ENCODE measurements around the gene SND1. TPM values are rescaled to one million over a fixed set of nuclear protein-coding genes. Genes with fewer than 3 reads are reported as not detected.
A peak's percentile ranks its signal among the peaks of the same experiment; 100 is the strongest.

The SND1 gene
- total RNA-seq, 1 donor from 2014 or later: 165 TPM

DNA sequence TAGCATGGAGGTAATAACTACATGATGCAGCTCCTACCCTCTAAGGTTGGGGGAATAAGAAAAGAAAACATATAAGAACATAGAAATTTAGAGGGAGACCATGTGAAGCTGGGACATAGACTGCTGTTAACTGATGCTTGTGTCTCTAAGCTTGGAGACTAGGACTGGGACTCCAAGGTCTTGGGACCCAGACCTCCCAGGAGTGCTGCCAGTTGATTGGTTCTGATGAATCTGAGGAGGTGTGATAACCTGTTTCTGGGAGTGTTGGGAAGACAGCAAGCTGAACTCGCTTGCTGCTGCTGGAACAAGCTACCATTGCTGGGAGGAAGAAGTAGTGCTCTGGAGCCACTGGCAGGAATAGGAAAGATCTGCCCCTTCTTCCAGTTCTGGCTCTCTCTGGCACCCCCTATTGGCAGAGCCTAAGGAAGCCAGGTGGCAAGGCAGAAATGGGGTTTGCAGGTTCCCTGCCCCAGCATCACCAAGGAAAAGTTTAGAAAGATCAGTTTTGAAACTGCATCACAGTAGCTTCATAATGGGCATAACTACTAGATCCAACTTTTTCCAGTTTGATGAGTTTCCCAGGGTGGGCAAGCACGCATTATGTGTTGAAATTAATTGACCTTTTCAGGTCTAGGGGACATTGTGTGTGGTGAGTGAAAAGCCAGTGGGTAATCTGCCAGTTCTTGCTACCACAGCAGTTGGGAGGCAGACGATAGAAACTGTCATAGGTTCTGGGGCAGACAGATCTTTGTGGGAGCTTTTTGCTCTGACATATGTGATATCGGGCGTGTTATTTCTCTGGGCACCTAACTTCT lies 140.7 kb downstream of the SND1 start:
- H3K36me3 Mint-ChIP-seq (ENCODE audit: unreplicated experiment): no peaks in the 10 kb centered on the region
- no peaks in the 10 kb centered on the region for H3K27me3 Mint-ChIP-seq (ENCODE audit: unreplicated experiment)
- TF ChIP-seq, protein P1, sequence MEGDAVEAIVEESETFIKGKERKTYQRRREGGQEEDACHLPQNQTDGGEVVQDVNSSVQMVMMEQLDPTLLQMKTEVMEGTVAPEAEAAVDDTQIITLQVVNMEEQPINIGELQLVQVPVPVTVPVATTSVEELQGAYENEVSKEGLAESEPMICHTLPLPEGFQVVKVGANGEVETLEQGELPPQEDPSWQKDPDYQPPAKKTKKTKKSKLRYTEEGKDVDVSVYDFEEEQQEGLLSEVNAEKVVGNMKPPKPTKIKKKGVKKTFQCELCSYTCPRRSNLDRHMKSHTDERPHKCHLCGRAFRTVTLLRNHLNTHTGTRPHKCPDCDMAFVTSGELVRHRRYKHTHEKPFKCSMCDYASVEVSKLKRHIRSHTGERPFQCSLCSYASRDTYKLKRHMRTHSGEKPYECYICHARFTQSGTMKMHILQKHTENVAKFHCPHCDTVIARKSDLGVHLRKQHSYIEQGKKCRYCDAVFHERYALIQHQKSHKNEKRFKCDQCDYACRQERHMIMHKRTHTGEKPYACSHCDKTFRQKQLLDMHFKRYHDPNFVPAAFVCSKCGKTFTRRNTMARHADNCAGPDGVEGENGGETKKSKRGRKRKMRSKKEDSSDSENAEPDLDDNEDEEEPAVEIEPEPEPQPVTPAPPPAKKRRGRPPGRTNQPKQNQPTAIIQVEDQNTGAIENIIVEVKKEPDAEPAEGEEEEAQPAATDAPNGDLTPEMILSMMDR (IDR thresholded peaks at IDR 0.05; ENCODE audit: partially characterized antibody, unreplicated experiment): peak; percentile 53
- no peak overlapping the region for H3K4me3 Mint-ChIP-seq (ENCODE audit: unreplicated experiment)
- H3K9me3 Mint-ChIP-seq (ENCODE audit: unreplicated experiment): peaks cover 4% of the 10 kb centered on the region
- H3K27ac Mint-ChIP-seq (ENCODE audit: unreplicated experiment): no peak overlapping the region
- peak; percentile 33 for DNase-seq
- peaks cover 18% of the 10 kb centered on the region for H3K4me1 Mint-ChIP-seq (ENCODE audit: low read depth, unreplicated experiment)

DNA sequence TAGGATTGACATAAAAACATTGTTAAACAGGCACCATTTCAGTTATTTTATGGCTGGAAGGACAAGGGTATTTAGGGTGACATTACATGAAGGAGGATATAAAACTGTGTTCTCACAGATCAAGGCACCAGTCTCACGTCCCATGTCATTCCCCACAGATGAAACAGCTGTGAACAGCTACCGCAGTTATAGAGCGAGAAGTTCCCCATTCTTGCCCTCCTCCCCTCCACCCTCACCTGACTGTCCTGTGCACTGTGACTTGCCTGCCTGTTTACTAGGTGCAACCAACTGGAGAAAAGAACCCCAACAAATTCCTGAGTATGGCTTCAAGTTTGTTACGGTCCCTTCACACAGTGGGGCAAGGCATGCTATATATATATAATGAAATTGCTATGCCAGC lies 141.6 kb downstream of the SND1 start:
- Mint-ChIP-seq H3K4me3 (ENCODE audit: unreplicated experiment) (no peak overlapping the region), H3K36me3 (ENCODE audit: unreplicated experiment) (no peaks in the 10 kb centered on the region), H3K9me3 (ENCODE audit: unreplicated experiment) (peaks cover 4% of the 10 kb centered on the region), H3K27ac (ENCODE audit: unreplicated experiment) (no peak overlapping the region), H3K4me1 (ENCODE audit: low read depth, unreplicated experiment) (peaks cover 23% of the 10 kb centered on the region), H3K27me3 (ENCODE audit: unreplicated experiment) (no peaks in the 10 kb centered on the region)
- TF ChIP-seq, protein P1 (IDR thresholded peaks at IDR 0.05; ENCODE audit: partially characterized antibody, unreplicated experiment): no peak
- no peak for DNase-seq

DNA sequence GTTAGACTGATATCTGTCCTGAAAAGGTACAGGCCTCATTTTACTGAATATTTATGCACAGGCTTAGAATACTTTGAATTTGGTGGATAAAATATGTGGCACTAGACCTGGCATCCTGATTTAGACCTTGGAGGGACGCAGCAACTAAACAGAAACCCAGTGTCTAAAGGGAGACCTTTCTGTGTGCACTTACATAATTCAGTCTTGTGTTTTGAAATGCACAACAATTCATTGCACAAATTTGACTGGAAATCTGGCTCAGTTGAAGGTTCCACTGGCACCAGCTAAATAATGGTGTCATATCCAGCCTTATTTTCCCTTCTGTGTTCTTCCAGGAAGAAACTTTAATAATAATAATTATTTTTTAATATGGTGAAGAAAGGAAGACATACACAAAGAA lies 142.1 kb downstream of the SND1 start:
- TF ChIP-seq, protein P1 (IDR thresholded peaks at IDR 0.05; ENCODE audit: partially characterized antibody, unreplicated experiment): no peak

DNA sequence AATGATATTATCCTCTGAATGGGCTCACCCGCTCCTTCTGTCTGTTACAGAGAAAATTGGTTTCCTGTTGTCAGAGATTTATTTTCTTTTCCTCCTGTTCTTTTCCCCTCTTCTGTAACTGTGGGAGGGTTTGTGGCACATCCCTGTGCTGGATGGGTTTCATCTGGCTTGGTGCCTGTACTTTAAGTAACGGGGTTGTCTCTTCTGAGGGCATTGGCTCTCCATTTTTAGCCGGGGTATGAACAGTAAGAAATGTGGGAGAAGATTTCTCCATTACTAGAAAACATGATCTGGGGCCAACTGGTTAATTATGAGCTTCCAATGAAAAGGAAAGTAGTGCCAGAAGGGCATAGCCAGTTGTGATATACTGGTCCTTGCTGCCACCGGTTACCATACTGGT lies 142.6 kb downstream of the SND1 start:
- TF ChIP-seq, protein P1 (IDR thresholded peaks at IDR 0.05; ENCODE audit: partially characterized antibody, unreplicated experiment): no peak
- H3K4me1 Mint-ChIP-seq (ENCODE audit: low read depth, unreplicated experiment): peaks cover 15% of the 10 kb centered on the region
- no peak for DNase-seq
- H3K9me3 Mint-ChIP-seq (ENCODE audit: unreplicated experiment): peaks cover 4% of the 10 kb centered on the region
- no peaks in the 10 kb centered on the region for H3K36me3 Mint-ChIP-seq (ENCODE audit: unreplicated experiment)
- H3K27me3 Mint-ChIP-seq (ENCODE audit: unreplicated experiment): no peaks in the 10 kb centered on the region
- H3K4me3 Mint-ChIP-seq (ENCODE audit: unreplicated experiment): no peak overlapping the region
- no peak overlapping the region for H3K27ac Mint-ChIP-seq (ENCODE audit: unreplicated experiment)

More for the DNA sequence above, 142.1 kb downstream of the SND1 start:
- no peak for DNase-seq
- Mint-ChIP-seq H3K27me3 (ENCODE audit: unreplicated experiment) (no peaks in the 10 kb centered on the region), H3K9me3 (ENCODE audit: unreplicated experiment) (peaks cover 4% of the 10 kb centered on the region), H3K4me1 (ENCODE audit: low read depth, unreplicated experiment) (peaks cover 18% of the 10 kb centered on the region), H3K4me3 (ENCODE audit: unreplicated experiment) (no peak overlapping the region), H3K27ac (ENCODE audit: unreplicated experiment) (no peak overlapping the region), H3K36me3 (ENCODE audit: unreplicated experiment) (no peaks in the 10 kb centered on the region)

DNA sequence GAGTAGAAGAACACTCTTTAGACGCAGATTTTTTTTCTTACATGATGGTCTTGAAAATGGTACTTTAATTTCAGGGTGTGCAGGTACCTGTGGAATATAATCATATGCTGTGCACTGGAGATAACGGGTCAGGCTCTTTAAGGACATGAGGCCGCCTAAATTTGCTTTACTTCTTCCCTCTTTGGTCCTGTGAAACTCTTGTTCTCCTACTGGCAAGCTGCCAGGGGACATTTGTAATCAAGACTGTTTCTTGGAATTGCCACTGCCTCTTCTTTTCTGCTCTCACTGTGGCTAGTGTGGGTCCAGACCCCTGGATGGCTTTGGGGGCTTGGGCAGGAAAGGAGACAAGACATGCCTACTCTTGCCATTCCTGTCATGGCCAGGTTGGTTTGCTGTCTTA lies 146.0 kb downstream of the SND1 start:
- Mint-ChIP-seq H3K4me3 (ENCODE audit: unreplicated experiment) (no peak overlapping the region), H3K27ac (ENCODE audit: unreplicated experiment) (peak overlapping the region; percentile 39), H3K27me3 (ENCODE audit: unreplicated experiment) (no peaks in the 10 kb centered on the region), H3K4me1 (ENCODE audit: low read depth, unreplicated experiment) (peaks cover 15% of the 10 kb centered on the region), H3K9me3 (ENCODE audit: unreplicated experiment) (peaks cover 4% of the 10 kb centered on the region), H3K36me3 (ENCODE audit: unreplicated experiment) (no peaks in the 10 kb centered on the region)
- TF ChIP-seq, protein P1 (IDR thresholded peaks at IDR 0.05; ENCODE audit: partially characterized antibody, unreplicated experiment): no peak
- no peak for DNase-seq
